ENCODE measurements around the gene SAMD8. TPM values are rescaled to one million over a fixed set of nuclear protein-coding genes. Genes with fewer than 3 reads are reported as not detected.
A peak's percentile ranks its signal among the peaks of the same experiment; 100 is the strongest.

SAMD8 gene
- total and polyA plus RNA-seq, 10 of the 15 experiments (the other 5 are each of a cell fraction or from before 2014, with no cell fraction given), result 2.8 to 26.0 (median 9.3) TPM

DNA sequence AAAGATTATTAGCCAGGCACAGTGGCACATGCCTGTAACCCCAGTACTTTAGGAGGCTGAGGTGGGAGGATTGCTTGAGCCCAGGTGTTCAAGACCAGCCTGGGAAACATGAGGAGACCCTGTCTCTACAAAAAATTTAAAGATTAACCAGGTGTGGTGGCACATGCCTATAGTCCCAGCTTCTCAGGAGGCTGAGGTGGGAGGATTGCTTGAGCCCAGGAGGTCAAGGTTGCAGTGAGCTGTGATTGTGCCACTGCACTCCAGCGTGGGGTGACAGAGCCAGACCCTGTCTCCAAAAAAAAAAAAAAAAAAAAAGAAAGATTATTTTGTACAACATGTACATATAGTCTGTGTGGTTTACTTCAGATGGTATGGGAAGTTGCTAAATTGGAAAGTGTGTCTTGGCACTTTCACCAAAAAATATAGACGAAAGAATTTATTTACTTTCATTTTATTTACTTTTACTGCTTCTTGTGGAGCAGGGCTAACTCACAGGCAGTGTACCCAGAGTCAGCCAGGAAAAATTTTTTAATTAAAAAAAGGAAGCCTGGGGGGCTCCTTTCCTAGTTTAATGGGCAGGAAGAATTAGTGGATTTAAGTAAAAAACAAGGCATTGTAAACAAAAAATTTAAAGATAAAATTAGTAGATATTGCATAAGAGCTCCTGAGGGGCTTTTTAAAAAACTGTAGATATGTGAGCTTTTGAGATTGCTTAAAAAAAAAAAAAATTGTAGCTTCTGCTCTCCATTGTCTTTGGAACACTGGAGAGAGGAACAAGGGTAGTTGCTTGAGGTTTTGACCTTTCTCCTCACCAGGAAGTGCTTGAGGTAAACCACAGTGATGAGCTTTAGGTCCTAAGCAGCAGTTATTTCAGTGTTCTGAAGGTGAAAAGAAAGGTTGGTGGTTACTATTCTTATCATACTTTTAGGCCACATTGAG lies 54.5 kb downstream of the SAMD8 start:
- in situ Hi-C loops (cut with MboI), result no loop called here
- Histone ChIP-seq H3K27me3 (replicated peaks in 1 of 2; ENCODE audit: control insufficient read depth in 2 of 2, insufficient read depth in 2 of 2, low read length in 1 of 2) (no peaks in the 10 kb centered on the region), H3K4me2 (ENCODE audit: control insufficient read depth, insufficient read depth) (peak overlapping the region; percentile 82), H4K20me1 (ENCODE audit: control insufficient read depth, insufficient read depth) (no peaks in the 10 kb centered on the region), H2AFZ (ENCODE audit: control insufficient read depth, low read depth, low read length) (no peak overlapping the region), H3K9me3 (replicated peaks; ENCODE audit: control insufficient read depth, insufficient read depth, low read length) (no peaks in the 10 kb centered on the region), H3K4me1 (ENCODE audit: control insufficient read depth, insufficient read depth, low read length) (peaks cover 17% of the 10 kb centered on the region), H3K79me2 (ENCODE audit: control insufficient read depth, insufficient read depth, low read length) (peaks cover 14% of the 10 kb centered on the region), H3K9ac (ENCODE audit: control insufficient read depth, insufficient read depth, low read length) (no peak overlapping the region), H3K4me3 (peak overlapping the region; percentile 57), H3K27ac (ENCODE audit: control insufficient read depth, insufficient read depth) (peak overlapping the region; percentile 76), H3K36me3 (ENCODE audit: control insufficient read depth in 2 of 2, insufficient read depth in 2 of 2, low read length in 1 of 2) (peaks cover 0 to 14% of the 10 kb centered on the region in 2 experiments; a peak in 2 of 4 replicates)
- SMC1A ChIA-PET (ENCODE audit: uncharacterized antibody, unreplicated experiment), result interaction anchor here (0.5 to 2.1 kb wide), 11 partner anchors 10 to 1166 kb away, joined by 3 to 8 read pairs (median 3); partner anchors contain the start of gene SAMD8
- BruUV-seq (replicated peaks), result no TSS peak
- 83% methylated on average over 1 of the region's 2 CpGs for WGBS (ENCODE audit: insufficient coverage, insufficient replicate concordance, low lambda C conversion rate, missing lambda C conversion rate)
- DNase-seq (ENCODE audit: low read depth, low spot score), result peak; percentile 62
- CTCF ChIA-PET, result interaction anchor here (0.9 to 2.3 kb wide), 7 partner anchors 10 to 65 kb away, joined by 3 to 7 read pairs (median 5); no protein-coding TSS in a partner anchor
- intact Hi-C loops (cut with micrococcal nuclease; ENCODE audit: unreplicated experiment), result loop anchor here (2.0 kb wide), 1 partner anchor 53 kb away; no protein-coding TSS in a partner anchor
- peak; percentile 100 for FAIRE-seq
- POLR2A ChIA-PET, result interaction anchor here (0.5 to 1.2 kb wide), 5 partner anchors 27 to 1185 kb away, joined by 3 to 6 read pairs (median 3); partner anchors contain the start of gene SAMD8
- ATAC-seq, result peak; percentile 94
- RAD21 ChIA-PET (ENCODE audit: unreplicated experiment), result interaction anchor here (0.8 to 3.0 kb wide), 6 partner anchors 9 to 70 kb away, joined by 3 to 13 read pairs (median 4); partner anchors contain the start of genes COMTD1, SAMD8 and VDAC2
- TF ChIP-seq POLR2AphosphoS2 (IDR thresholded peaks at IDR 0.05; ENCODE audit: low read depth, low read length) (no peak), SUPT20H (IDR thresholded peaks at IDR 0.05; ENCODE audit: borderline replicate concordance, control insufficient read depth, low read depth, low read length) (no peak), E4F1 (IDR thresholded peaks at IDR 0.05; ENCODE audit: borderline replicate concordance, partially characterized antibody) (no peak), TCF12 (IDR thresholded peaks at IDR 0.05; ENCODE audit: low read depth, low read length) (no peak), NBN (IDR thresholded peaks at IDR 0.05) (peak; percentile 69), ETV6 (conservative IDR thresholded peaks at IDR 0.05 in 1 of 2, IDR thresholded peaks at IDR 0.05 in 1 of 2; ENCODE audit: borderline replicate concordance in 1 of 2, low read depth in 1 of 2) (peak in 1 of 2 experiments; percentile 52; a peak in 2 of 4 replicates), TAF1 (IDR thresholded peaks at IDR 0.05; ENCODE audit: borderline replicate concordance, low read depth, low read length) (no peak), CHD4 (IDR thresholded peaks at IDR 0.05) (no peak), EP300 (IDR thresholded peaks at IDR 0.05; ENCODE audit: borderline replicate concordance in 1 of 2, control insufficient read depth in 1 of 2, low read depth in 2 of 2, low read length in 2 of 2) (peak; percentile 44 to 47; a peak in 1 of 4 replicates), CREB1 (IDR thresholded peaks at IDR 0.05; ENCODE audit: low read depth) (peak; percentile 28; the same call in 1 of the 2 replicates), EED (IDR thresholded peaks at IDR 0.05; ENCODE audit: low read depth) (peak; percentile 87), FOXM1 (IDR thresholded peaks at IDR 0.05; ENCODE audit: low read depth, low read length) (peak; percentile 63; the same call in 1 of the 2 replicates), ESRRA (IDR thresholded peaks at IDR 0.05; ENCODE audit: low read length) (no peak), KDM1A (IDR thresholded peaks at IDR 0.05; ENCODE audit: borderline replicate concordance) (no peak), GABPA (IDR thresholded peaks at IDR 0.05; ENCODE audit: low read depth) (peak; percentile 51; the same call in 1 of the 2 replicates), NR2F1 (conservative IDR thresholded peaks at IDR 0.05) (peak; percentile 95), IRF4 (IDR thresholded peaks at IDR 0.05; ENCODE audit: low read depth, low read length) (peak; percentile 56; the same call in 1 of the 2 replicates)
- TF ChIP-seq, protein P1, sequence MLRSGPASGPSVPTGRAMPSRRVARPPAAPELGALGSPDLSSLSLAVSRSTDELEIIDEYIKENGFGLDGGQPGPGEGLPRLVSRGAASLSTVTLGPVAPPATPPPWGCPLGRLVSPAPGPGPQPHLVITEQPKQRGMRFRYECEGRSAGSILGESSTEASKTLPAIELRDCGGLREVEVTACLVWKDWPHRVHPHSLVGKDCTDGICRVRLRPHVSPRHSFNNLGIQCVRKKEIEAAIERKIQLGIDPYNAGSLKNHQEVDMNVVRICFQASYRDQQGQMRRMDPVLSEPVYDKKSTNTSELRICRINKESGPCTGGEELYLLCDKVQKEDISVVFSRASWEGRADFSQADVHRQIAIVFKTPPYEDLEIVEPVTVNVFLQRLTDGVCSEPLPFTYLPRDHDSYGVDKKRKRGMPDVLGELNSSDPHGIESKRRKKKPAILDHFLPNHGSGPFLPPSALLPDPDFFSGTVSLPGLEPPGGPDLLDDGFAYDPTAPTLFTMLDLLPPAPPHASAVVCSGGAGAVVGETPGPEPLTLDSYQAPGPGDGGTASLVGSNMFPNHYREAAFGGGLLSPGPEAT (IDR thresholded peaks at IDR 0.05; ENCODE audit: low read depth), result peak; percentile 75

All from GM12878 (cell line).